Stimulated activated naive CD4-positive, alpha-beta T cell treated with Interleukin-2 at 50 U/mL for 16 hours (primary cell): ENCODE data around the gene EDN2.

Source experiments
- DNase-seq: peaks from one replicate; lab custom pipeline; 2025; lab: John Stamatoyannopoulos, UW

EDN2 gene

GRCh38 chr1:41517062-41517438 lies 32.6 kb upstream of the EDN2 start:
- DNase-seq, result no peak

GRCh38 chr1:41516168-41517061 lies 31.9 kb upstream of the EDN2 start:
- DNase-seq, result peak; percentile 28

- DNase-seq, result no peak
Measured at GRCh38 chr1:41515778-41516167, 31.3 kb upstream of the EDN2 start.

- DNase-seq, result no peak
Measured at GRCh38 chr1:41515131-41515678, 30.7 kb upstream of the EDN2 start.

GRCh38 chr1:41514381-41514780 lies 29.9 kb upstream of the EDN2 start:
- no peak for DNase-seq

GRCh38 chr1:41513383-41513735 lies 28.9 kb upstream of the EDN2 start:
- DNase-seq, result no peak

- DNase-seq, result no peak
Measured at GRCh38 chr1:41512701-41513382, 28.4 kb upstream of the EDN2 start.

- no peak for DNase-seq
Measured at GRCh38 chr1:41511239-41511540, 26.7 kb upstream of the EDN2 start.

- no peak for DNase-seq
Measured at GRCh38 chr1:41510531-41511238, 26.2 kb upstream of the EDN2 start.

- DNase-seq, result no peak
Measured at GRCh38 chr1:41509270-41509671, 24.8 kb upstream of the EDN2 start.

- no peak for DNase-seq
Measured at GRCh38 chr1:41508290-41508689, 23.8 kb upstream of the EDN2 start.

GRCh38 chr1:41507836-41508235 lies 23.4 kb upstream of the EDN2 start:
- DNase-seq, result no peak

- no peak for DNase-seq
Measured at GRCh38 chr1:41507110-41507720, 22.7 kb upstream of the EDN2 start.

GRCh38 chr1:41504114-41505035 lies 19.9 kb upstream of the EDN2 start:
- DNase-seq, result no peak

GRCh38 chr1:41503538-41504113 lies 19.1 kb upstream of the EDN2 start:
- no peak for DNase-seq

GRCh38 chr1:41502912-41503311 lies 18.4 kb upstream of the EDN2 start:
- no peak for DNase-seq

- DNase-seq, result no peak
Measured at GRCh38 chr1:41501581-41501980, 17.1 kb upstream of the EDN2 start.

GRCh38 chr1:41500781-41501518 lies 16.5 kb upstream of the EDN2 start:
- no peak for DNase-seq

- DNase-seq, result no peak
Measured at GRCh38 chr1:41500378-41500777, 15.9 kb upstream of the EDN2 start.

GRCh38 chr1:41499591-41499990 lies 15.1 kb upstream of the EDN2 start:
- DNase-seq, result no peak
